A549 (cell line): ENCODE data around the gene MRPS5. TPM values are rescaled to one million over a fixed set of nuclear protein-coding genes. Genes with fewer than 3 reads are reported as not detected.
"Not testable (repeated sequence)": the region's sequence is repeated elsewhere in the genome, so short reads cannot be mapped to it uniquely, and the experiment has no call there.

ENCODE experiments used
- ATAC-seq, 2 experiments: fragments of 200-7000 bp in 1 of 2; fragments of >200 bp in 1 of 2; cut with Nextera tagmentation in 1 of 2; cut with Tn5 transposase in 1 of 2; 3 replicates each; pipeline versions ENCODE4 v1.8.0 to v1.9.1; 2018 to 2020; ENCODE audit warnings: mild to moderate bottlenecking in 1 of 2, moderate library complexity in 1 of 2
- CTCF ChIA-PET: fragments of 300-600 bp; sonication (Branson Sonifier 250); formaldehyde crosslinking; extraction: SDS; loops from one replicate; lab custom pipeline; 2021; ENCODE audit warnings: antibody characterized with exemption, inconsistent platforms; lab: Yijun Ruan, JAX
- POLR2A ChIA-PET: fragments of 350-600 bp; formaldehyde crosslinking; extraction: SDS; loops from one replicate; lab custom pipeline; 2021; ENCODE audit warnings: antibody characterized with exemption, inconsistent platforms; lab: Yijun Ruan, JAX
- DNase-seq, 2 experiments: peaks; one replicate each; pipeline versions ENCODE4 v3.0.0 to v3.0.0-alpha.2; 2011 to 2016; ENCODE audit warnings: low read depth in 1 of 2, low spot score in 1 of 2
- FAIRE-seq: peaks from 2 replicates; lab custom pipeline; 2011; peaks lifted over from hg19 to GRCh38; lab: Jason Lieb, UNC
- H3K27ac ChIP-seq, 2 experiments: fragments of >200 bp; sonication (Bioruptor Twin); formaldehyde crosslinking; 3 replicates each; pipeline ENCODE4 v1.5.1; 2016 to 2017
- H3K4me1 ChIP-seq: fragments of >200 bp; sonication (Bioruptor Twin); formaldehyde crosslinking; 3 replicates; pipeline ENCODE4 v1.6.1; 2016
- H3K4me2 ChIP-seq: fragments of >200 bp; sonication (Bioruptor Twin); formaldehyde crosslinking; 3 replicates; pipeline ENCODE4 v1.6.1; 2016
- H3K4me3 ChIP-seq: fragments of >200 bp; sonication (Bioruptor Twin); formaldehyde crosslinking; 3 replicates; pipeline ENCODE4 v1.5.1; 2016
- H3K9me3 ChIP-seq: fragments of >200 bp; sonication (Bioruptor Twin); formaldehyde crosslinking; 3 replicates; pipeline ENCODE4 v1.6.1; 2016
- CBX2 ChIP-seq: fragments of 200-600 bp; sonication (generic); IDR thresholded peaks from 2 replicates; pipeline ENCODE4 v1.6.1; 2016; ENCODE audit warnings: low read depth, mild to moderate bottlenecking, borderline replicate concordance
- CTCF ChIP-seq: fragments of >200 bp; sonication (Bioruptor Twin); formaldehyde crosslinking; IDR thresholded peaks from 3 replicates; pipeline ENCODE4 v1.5.1; 2016
- EHMT2 ChIP-seq: fragments of 200-600 bp; sonication (generic); IDR thresholded peaks from 2 replicates; pipeline ENCODE4 v1.6.1; 2016; ENCODE audit warnings: antibody characterized with exemption, low read depth, mild to moderate bottlenecking, moderate library complexity
- EP300 ChIP-seq, 2 experiments: fragments of >200 bp; sonication (Bioruptor Twin); formaldehyde crosslinking; IDR thresholded peaks; 2 replicates in 1 of 2; 3 replicates in 1 of 2; pipeline ENCODE4 v1.6.1; 2016 to 2017
- FOSB ChIP-seq: fragments of 250-450 bp; sonication (Bioruptor Pico); IDR thresholded peaks from 2 replicates; pipeline ENCODE4 v1.5.0; 2020; ENCODE audit warnings: mild to moderate bottlenecking, moderate library complexity
- GATA3 ChIP-seq: IDR thresholded peaks from 2 replicates; pipeline ENCODE4 v1.6.1; 2012; ENCODE audit warnings: borderline replicate concordance
- HES2 ChIP-seq: fragments of >200 bp; sonication (Bioruptor Twin); formaldehyde crosslinking; IDR thresholded peaks from 2 replicates; pipeline ENCODE4 v1.6.1; 2016
- HMGXB4 ChIP-seq: fragments of 250-450 bp; sonication (Bioruptor Pico); IDR thresholded peaks from 2 replicates; pipeline ENCODE4 v1.5.0; 2021; ENCODE audit warnings: mild to moderate bottlenecking, moderate library complexity, borderline replicate concordance
- HOXA7 ChIP-seq: fragments of 250-450 bp; sonication (Bioruptor Pico); IDR thresholded peaks from 2 replicates; pipeline ENCODE4 v1.5.0; 2020; ENCODE audit warnings: mild to moderate bottlenecking, moderate library complexity
- HOXB5 ChIP-seq: fragments of 250-450 bp; sonication (Bioruptor Pico); IDR thresholded peaks from 2 replicates; pipeline ENCODE4 v1.5.0; 2020; ENCODE audit warnings: mild to moderate bottlenecking, moderate library complexity
- JUN ChIP-seq, 2 experiments: fragments of >200 bp; sonication (Bioruptor Twin); formaldehyde crosslinking; IDR thresholded peaks; 2 replicates in 1 of 2; 3 replicates in 1 of 2; pipeline ENCODE4 v1.6.1; 2016 to 2017
- JUNB ChIP-seq: fragments of >200 bp; sonication (Bioruptor Twin); formaldehyde crosslinking; IDR thresholded peaks from 2 replicates; pipeline ENCODE4 v1.6.1; 2016
- MYC ChIP-seq: IDR thresholded peaks from 2 replicates; pipeline ENCODE4 v1.6.1; 2012; ENCODE audit warnings: mild to moderate bottlenecking, inconsistent platforms, low read length, improper control_type of control experiment, borderline replicate concordance
- NFE2L2 ChIP-seq: fragments of 150-350 bp; conservative IDR thresholded peaks from 2 replicates; pipeline ENCODE4 v1.6.1; 2014; ENCODE audit warnings: low read length
- PHF8 ChIP-seq: fragments of 200-600 bp; sonication (generic); IDR thresholded peaks from 2 replicates; pipeline ENCODE4 v1.6.1; 2016; ENCODE audit warnings: low read depth, mild to moderate bottlenecking, antibody characterized with exemption, moderate library complexity, borderline replicate concordance
- RARB ChIP-seq: fragments of 250-450 bp; sonication (Bioruptor Pico); IDR thresholded peaks from 2 replicates; pipeline ENCODE4 v1.8.0; 2021; ENCODE audit warnings: mild to moderate bottlenecking, moderate library complexity
- RCOR1 ChIP-seq: fragments of 150-350 bp; IDR thresholded peaks from 2 replicates; pipeline ENCODE4 v1.6.1; 2014; ENCODE audit warnings: antibody characterized with exemption, low read length, low read depth
- SREBF2 ChIP-seq: fragments of 450-650 bp; IDR thresholded peaks from 2 replicates; pipeline ENCODE4 v1.6.1; 2014; ENCODE audit warnings: mild to moderate bottlenecking, moderate library complexity
- TFCP2L1 ChIP-seq: fragments of 250-450 bp; sonication (Bioruptor Pico); IDR thresholded peaks from 2 replicates; pipeline ENCODE4 v1.5.0; 2021; ENCODE audit warnings: mild to moderate bottlenecking
- ZC3H11A ChIP-seq: fragments of 450-650 bp; IDR thresholded peaks from 2 replicates; pipeline ENCODE4 v1.6.1; 2014; ENCODE audit warnings: antibody characterized with exemption, mild to moderate bottlenecking
- WGBS: methylation state at CpG from one replicate; pipeline ENCODE4 v1.1.6; 2017; ENCODE audit errors: missing lambda C conversion rate; 5-methylcytosine and 5-hydroxymethylcytosine counted together
- polyA plus RNA-seq, 4 experiments: library from polyadenylated mRNA; depleted of rRNA in 3 of 4; stranded (reverse); fragments of >200 nt; fragmentation: RNase III in 1 of 4; extraction: RNeasy Plus Mini Kit Qiagen cat#74134 plus additional on column Dnase treatment in 1 of 4; gene quantifications; 2 replicates in 3 of 4; 3 replicates in 1 of 4; pipeline ENCODE4 v1.2.3, GENCODE V29; 2011 to 2017

MRPS5 gene
- polyA plus RNA-seq, 2 of the 4 experiments (the other 2 are of a cell fraction) = 103 to 123 TPM

GRCh38 chr2:95099910-95100309 lies 21.7 kb downstream of the MRPS5 start:
- CTCF ChIA-PET = no interaction called here

GRCh38 chr2:95098273-95098672 lies 23.3 kb downstream of the MRPS5 start:
- H3K4me2 ChIP-seq, ATAC-seq, POLR2A ChIA-PET, CTCF ChIA-PET, DNase-seq, FAIRE-seq, H3K27ac ChIP-seq, H3K9me3 ChIP-seq, H3K4me1 ChIP-seq, H3K4me3 ChIP-seq: not testable (repeated sequence)
- 95% methylated on average over 5 of the region's 5 CpGs for WGBS

More at GRCh38 chr2:95099910-95100309, 21.7 kb downstream of the MRPS5 start:
- FAIRE-seq = no peak
- Histone ChIP-seq H3K9me3 (0 out of 3 replicates have a peak, but pooled peaks cover 3% of the 10 kb centered on the region), H3K4me3 (no peak overlapping the region), H3K27ac (no peak overlapping the region), H3K4me2 (no peak overlapping the region), H3K4me1 (no peaks in the 10 kb centered on the region)
- no peak for ATAC-seq
- no peak for DNase-seq
- POLR2A ChIA-PET = no interaction called here
- no peak for TF ChIP-seq MYC
- TF ChIP-seq NFE2L2 = no peak
- no peak for TF ChIP-seq HMGXB4 (CRISPR knock-in tag)
- no peak for TF ChIP-seq RCOR1
- TF ChIP-seq HOXA7 (CRISPR knock-in tag) = no peak
- WGBS = 95% methylated on average over 2 of the region's 2 CpGs

GRCh38 chr2:95091885-95092555 lies 29.6 kb downstream of the MRPS5 start:
- no peak for DNase-seq
- 94% methylated on average over 6 of the region's 6 CpGs for WGBS
- POLR2A ChIA-PET = no interaction called here
- H3K27ac ChIP-seq = no peak overlapping the region
- H3K4me3 ChIP-seq = no peak overlapping the region
- no peak overlapping the region for H3K4me2 ChIP-seq
- H3K4me1 ChIP-seq = no peaks in the 10 kb centered on the region
- CTCF ChIA-PET = interaction anchor here (0.7 to 3.1 kb wide), 2 partner anchors 9 to 13 kb away, joined by 3 to 18 read pairs; no protein-coding TSS in a partner anchor
- FAIRE-seq = no peak
- TF ChIP-seq FOSB (CRISPR knock-in tag) (no peak), CTCF (no peak)
- TF ChIP-seq, all 56 proteins: peak for 0
- no peak for ATAC-seq
- H3K9me3 ChIP-seq = 0 out of 3 replicates have a peak, but pooled peaks cover 4% of the 10 kb centered on the region

- no peak for FAIRE-seq
- 96% methylated on average over 5 of the region's 5 CpGs for WGBS
- no peaks in the 10 kb centered on the region for H3K4me1 ChIP-seq
- no peak for DNase-seq
- H3K4me3 ChIP-seq = no peak overlapping the region
- no peak for TF ChIP-seq EHMT2
- TF ChIP-seq JUNB = no peak
- TF ChIP-seq GATA3 = no peak
- TF ChIP-seq HES2 = no peak
- TF ChIP-seq EP300 (IDR thresholded peaks at IDR 0.05) = no peak
- TF ChIP-seq PHF8 = no peak
- TF ChIP-seq HOXB5 = no peak
- no peak for TF ChIP-seq TFCP2L1 (CRISPR knock-in tag)
- no peak for TF ChIP-seq RCOR1
- no peak for TF ChIP-seq SREBF2
- TF ChIP-seq ZC3H11A = no peak
- TF ChIP-seq JUN (IDR thresholded peaks at IDR 0.05) = no peak
- no peak for TF ChIP-seq CBX2
- TF ChIP-seq HMGXB4 (CRISPR knock-in tag) = no peak
- no peak for TF ChIP-seq FOSB (CRISPR knock-in tag)
- TF ChIP-seq RARB = no peak
- TF ChIP-seq, all 56 proteins: peak for 0
- H3K4me2 ChIP-seq = no peak overlapping the region
- ChIA-PET POLR2A (no interaction called here), CTCF (interaction anchor here (1.3 kb wide), 1 partner anchor 8 kb away, joined by 3 read pairs; no protein-coding TSS in a partner anchor)
- H3K9me3 ChIP-seq = peaks cover 6% of the 10 kb centered on the region; the same call in 1 of the 3 replicates
- no peak for ATAC-seq
- H3K27ac ChIP-seq = no peak overlapping the region
These were observed 34.2 kb downstream of the MRPS5 start for GRCh38 chr2:95087379-95087778.
